Measurements from ENCODE around the gene TCAP.
"Not testable (repeated sequence)": the region's sequence is repeated elsewhere in the genome, so short reads cannot be mapped to it uniquely, and the experiment has no call there.

The TCAP gene

DNA sequence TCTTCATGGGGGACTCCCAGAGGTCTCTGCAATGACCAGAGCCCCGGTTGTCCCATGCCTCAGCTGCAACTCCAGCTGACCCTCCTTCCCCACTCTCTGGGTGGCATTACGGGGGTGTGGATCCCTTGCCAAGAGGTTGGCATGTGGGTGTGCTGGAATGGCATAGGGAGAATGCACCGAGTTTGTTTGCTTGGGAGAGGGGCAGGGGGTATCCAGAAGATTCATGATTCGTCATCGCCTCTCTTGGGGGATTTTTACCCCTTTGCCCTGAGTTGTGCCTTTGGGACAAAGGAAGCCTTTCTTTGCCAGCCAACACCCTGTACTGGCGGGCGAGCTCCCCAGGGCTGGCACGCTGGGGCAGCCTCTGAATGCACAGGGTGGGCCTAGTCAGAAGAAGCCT lies 41.2 kb downstream of the TCAP start:
- DNase-seq = no peak

DNA sequence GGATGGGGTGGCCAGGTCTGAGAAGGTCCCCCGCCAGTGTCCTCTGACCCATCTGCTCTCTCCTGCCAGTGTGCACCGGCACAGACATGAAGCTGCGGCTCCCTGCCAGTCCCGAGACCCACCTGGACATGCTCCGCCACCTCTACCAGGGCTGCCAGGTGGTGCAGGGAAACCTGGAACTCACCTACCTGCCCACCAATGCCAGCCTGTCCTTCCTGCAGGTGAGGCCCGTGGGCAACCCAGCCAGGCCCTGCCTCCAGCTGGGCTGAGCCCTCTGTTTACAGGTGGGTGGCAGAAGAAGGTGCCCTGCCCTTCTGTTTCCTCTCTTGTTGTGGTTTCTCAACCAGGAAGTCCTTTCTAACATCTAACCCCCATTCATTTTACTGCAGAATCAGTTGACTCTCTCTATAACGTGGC lies 41.8 kb downstream of the TCAP start:
- no peak for DNase-seq

DNA sequence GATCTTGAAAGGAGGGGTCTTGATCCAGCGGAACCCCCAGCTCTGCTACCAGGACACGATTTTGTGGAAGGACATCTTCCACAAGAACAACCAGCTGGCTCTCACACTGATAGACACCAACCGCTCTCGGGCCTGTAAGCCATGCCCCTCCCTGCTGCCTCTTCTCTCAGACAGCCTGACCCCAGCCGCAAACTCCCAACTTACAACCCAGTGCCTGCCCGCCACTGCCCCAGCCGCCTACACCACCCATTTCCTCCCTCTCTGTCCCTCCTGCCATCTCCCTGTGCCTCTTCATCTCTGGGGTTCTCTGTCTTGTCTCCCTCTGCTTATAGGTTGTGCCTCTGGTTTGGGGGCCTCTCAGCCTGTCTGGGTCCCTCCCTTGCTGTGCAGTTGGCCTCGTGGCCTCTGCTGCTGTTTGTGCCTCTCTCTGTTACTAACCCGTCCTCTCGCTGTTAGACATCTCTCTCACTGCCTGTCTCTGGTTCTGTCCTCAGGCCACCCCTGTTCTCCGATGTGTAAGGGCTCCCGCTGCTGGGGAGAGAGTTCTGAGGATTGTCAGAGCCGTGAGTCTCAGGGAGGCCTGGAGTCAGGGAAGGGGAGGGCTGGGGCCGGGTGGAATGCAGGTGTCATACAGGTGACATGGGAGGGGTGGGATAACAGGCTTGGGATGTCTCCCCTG lies 44.3 kb downstream of the TCAP start:
- DNase-seq = no peak

DNA sequence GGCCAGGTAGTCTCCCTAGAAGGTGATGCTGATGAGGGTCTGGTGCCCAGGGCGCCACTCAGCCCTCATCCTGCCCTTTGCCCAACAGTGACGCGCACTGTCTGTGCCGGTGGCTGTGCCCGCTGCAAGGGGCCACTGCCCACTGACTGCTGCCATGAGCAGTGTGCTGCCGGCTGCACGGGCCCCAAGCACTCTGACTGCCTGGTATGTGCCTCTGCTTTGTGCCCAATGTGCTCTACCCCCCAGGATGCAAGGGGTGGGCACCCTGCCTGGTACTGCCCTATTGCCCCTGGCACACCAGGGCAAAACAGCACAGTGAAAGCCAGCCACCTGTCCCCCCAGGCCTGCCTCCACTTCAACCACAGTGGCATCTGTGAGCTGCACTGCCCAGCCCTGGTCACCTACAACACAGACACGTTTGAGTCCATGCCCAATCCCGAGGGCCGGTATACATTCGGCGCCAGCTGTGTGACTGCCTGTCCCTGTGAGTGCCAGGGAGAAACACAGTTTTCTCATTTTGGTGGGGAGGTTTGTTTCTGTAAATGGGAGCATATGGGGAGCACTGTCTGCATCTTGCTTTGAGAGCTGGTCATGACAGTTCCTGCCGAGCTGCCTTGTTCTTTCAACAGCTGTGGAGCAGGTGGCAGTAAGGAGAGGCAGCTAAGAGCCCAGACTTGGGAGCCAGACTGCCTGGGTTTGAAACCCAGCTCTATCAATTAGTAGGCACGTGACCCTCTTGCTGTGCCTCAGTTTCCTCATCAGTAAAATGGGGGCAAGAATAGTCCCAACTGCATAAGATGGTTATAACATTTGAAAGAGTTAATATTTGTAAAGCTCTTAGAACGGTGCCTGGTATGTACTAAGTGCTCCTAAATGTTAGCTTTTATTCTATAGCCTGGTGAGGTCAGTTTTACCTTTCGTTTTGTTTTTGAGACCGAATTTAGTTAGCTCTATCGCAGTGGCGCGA lies 45.1 kb downstream of the TCAP start:
- no peak for DNase-seq

DNA sequence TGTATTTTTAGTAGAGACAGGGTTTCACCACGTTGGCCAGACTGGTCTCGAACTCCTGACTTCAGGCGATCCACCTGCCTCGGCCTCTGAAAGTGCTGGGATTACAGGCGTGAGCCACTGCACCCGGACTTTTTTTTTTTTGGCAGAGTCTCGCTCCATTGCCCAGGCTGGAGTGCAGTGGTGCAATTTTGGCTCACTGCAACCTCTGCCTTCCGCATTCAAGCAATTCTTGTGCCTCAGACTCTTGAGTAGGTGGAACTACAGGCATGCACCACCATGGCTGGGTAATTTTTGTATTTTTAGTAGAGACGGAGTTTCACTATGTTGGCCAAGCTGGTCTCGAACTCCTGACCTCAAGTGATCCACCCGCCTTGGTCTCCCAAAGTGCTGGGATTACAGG lies 45.9 kb downstream of the TCAP start:
- DNase-seq = not testable (repeated sequence)

DNA sequence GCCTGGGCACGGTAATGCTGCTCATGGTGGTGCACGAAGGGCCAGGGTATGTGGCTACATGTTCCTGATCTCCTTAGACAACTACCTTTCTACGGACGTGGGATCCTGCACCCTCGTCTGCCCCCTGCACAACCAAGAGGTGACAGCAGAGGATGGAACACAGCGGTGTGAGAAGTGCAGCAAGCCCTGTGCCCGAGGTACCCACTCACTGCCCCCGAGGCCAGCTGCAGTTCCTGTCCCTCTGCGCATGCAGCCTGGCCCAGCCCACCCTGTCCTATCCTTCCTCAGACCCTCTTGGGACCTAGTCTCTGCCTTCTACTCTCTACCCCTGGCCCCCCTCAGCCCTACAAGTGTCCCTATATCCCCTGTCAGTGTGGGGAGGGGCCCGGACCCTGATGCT lies 46.7 kb downstream of the TCAP start:
- DNase-seq = no peak

DNA sequence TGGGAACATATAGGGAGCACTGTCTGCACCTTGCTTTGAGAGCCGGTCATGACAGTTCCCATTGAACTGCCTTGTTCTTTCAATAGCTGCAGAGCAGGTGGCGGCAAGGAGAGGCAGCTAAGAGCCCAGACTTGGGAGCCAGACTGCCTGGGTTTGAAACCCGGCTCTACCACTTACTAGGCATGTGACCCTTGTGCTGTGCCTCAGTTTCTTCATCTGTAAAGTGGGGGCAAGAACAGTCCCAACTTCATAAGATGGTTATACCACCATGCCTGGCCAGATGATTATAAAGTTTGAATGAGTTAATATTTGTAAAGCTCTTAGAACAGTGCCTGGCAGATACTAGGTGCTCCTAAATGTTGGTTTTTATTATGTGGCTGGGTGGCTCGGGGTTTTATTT lies 49.1 kb downstream of the TCAP start:
- no peak for DNase-seq

DNA sequence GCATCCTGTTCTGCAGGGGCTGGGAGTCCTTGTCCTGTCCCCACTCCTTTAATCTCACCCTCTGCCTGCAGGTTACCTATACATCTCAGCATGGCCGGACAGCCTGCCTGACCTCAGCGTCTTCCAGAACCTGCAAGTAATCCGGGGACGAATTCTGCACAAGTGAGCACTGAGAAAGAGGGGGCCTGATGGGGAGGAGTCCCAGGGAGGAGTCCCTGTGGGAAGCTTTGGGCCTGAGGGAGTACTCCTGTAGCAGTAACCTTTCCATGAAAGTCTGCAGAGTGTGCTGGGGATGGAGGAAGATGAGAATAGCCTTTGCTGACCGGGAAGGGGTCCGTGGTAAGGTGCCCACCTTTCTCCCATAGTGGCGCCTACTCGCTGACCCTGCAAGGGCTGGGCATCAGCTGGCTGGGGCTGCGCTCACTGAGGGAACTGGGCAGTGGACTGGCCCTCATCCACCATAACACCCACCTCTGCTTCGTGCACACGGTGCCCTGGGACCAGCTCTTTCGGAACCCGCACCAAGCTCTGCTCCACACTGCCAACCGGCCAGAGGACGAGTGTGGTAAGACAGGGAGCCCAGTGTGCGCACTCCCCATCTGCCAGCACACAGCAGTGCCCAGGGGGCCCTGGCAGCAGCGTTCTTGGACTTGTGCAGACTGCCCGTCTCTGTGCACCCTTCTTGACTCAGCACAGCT lies 50.4 kb downstream of the TCAP start:
- DNase-seq = no peak

Data from left hindlimb (tissue), 1 donor.